Skeletal muscle tissue (tissue), 4 donors: ENCODE measurements around the gene HK2. TPM values are rescaled to one million over a fixed set of nuclear protein-coding genes. Genes with fewer than 3 reads are reported as not detected.

Experiments used
- H3K27ac ChIP-seq: one replicate; pipeline ENCODE4 v1.7.0; 2013; ENCODE audit warnings: mild to moderate bottlenecking, low read depth, low read length, inconsistent platforms
- H3K27me3 ChIP-seq, 3 donors: one replicate each; pipeline ENCODE4 v1.7.0; 2013; ENCODE audit warnings: low read length in 3 of 3; ENCODE audit not compliant: control insufficient read depth in 3 of 3, insufficient read depth in 3 of 3
- H3K36me3 ChIP-seq, 3 donors: one replicate each; pipeline ENCODE4 v1.7.0; 2013; ENCODE audit warnings: low read length in 3 of 3; ENCODE audit not compliant: control insufficient read depth in 3 of 3, insufficient read depth in 3 of 3
- H3K4me1 ChIP-seq, 3 donors: one replicate each; pipeline ENCODE4 v1.7.0; 2013; ENCODE audit warnings: low read length in 3 of 3, mild to moderate bottlenecking in 3 of 3; ENCODE audit not compliant: control insufficient read depth in 3 of 3, insufficient read depth in 3 of 3
- H3K4me3 ChIP-seq, 3 donors: one replicate each; pipeline ENCODE4 v1.7.0; 2013; ENCODE audit warnings: low read length in 3 of 3
- H3K9ac ChIP-seq, 3 donors: one replicate each; pipeline ENCODE4 v1.7.0; 2013; ENCODE audit warnings: low read length in 3 of 3, mild to moderate bottlenecking in 3 of 3, moderate library complexity in 2 of 3, low read depth in 1 of 3
- H3K9me3 ChIP-seq, 3 donors: one replicate each; pipeline ENCODE4 v1.7.0; 2013; ENCODE audit warnings: low read length in 3 of 3; ENCODE audit not compliant: control insufficient read depth in 3 of 3
- total RNA-seq: library from RNA; depleted of rRNA; stranded (reverse); fragments of >200 nt; gene quantifications from one replicate; pipeline ENCODE4 v1.2.3, GENCODE V29; 2014
- donor health status: Osteomylitis.

Gene HK2
- total RNA-seq, 1 donor from 2014 or later, result 5.7 TPM

GRCh38 chr2:74864728-74865722 is 31.1 kb downstream of the HK2 start:
- no peaks in the 10 kb centered on the region for H3K27me3 ChIP-seq
- H3K4me3 ChIP-seq, result peak overlapping the region in 1 of 3 donors; percentile 15
- H3K9me3 ChIP-seq, result no peaks in the 10 kb centered on the region
- H3K9ac ChIP-seq, result peak overlapping the region in 1 of 3 donors; percentile 47
- H3K36me3 ChIP-seq, result no peaks in the 10 kb centered on the region
- peak overlapping the region; percentile 50 for H3K27ac ChIP-seq
- H3K4me1 ChIP-seq, result peaks cover 36 to 66% (median 51%) of the 10 kb centered on the region in 3 donors

GRCh38 chr2:74865770-74866674 is 32.1 kb downstream of the HK2 start:
- no peaks in the 10 kb centered on the region for H3K27me3 ChIP-seq
- H3K27ac ChIP-seq, result no peak overlapping the region
- H3K9me3 ChIP-seq, result no peaks in the 10 kb centered on the region
- H3K4me1 ChIP-seq, result peaks cover 36 to 66% (median 54%) of the 10 kb centered on the region in 3 donors
- no peaks in the 10 kb centered on the region for H3K36me3 ChIP-seq
- no peak overlapping the region for H3K9ac ChIP-seq
- H3K4me3 ChIP-seq, result no peak overlapping the region

- H3K4me3 ChIP-seq, result peak overlapping the region in 2 of 3 donors; percentile 24 to 26
Measured at GRCh38 chr2:74867841-74868658, 34.1 kb downstream of the HK2 start.

GRCh38 chr2:74869517-74869916 is 35.6 kb downstream of the HK2 start:
- Histone ChIP-seq H3K36me3 (peaks cover 0 to 12% (median 6%) of the 10 kb centered on the region in 3 donors), H3K4me1 (peaks cover 14 to 44% (median 32%) of the 10 kb centered on the region in 3 donors), H3K27me3 (no peaks in the 10 kb centered on the region), H3K27ac (no peak overlapping the region), H3K9me3 (no peaks in the 10 kb centered on the region), H3K4me3 (no peak overlapping the region), H3K9ac (no peak overlapping the region)

More at GRCh38 chr2:74867841-74868658, 34.1 kb downstream of the HK2 start:
- H3K4me1 ChIP-seq, result peaks cover 29 to 57% (median 47%) of the 10 kb centered on the region in 3 donors
- H3K9me3 ChIP-seq, result no peaks in the 10 kb centered on the region
- peak overlapping the region; percentile 25 for H3K27ac ChIP-seq
- H3K9ac ChIP-seq, result peak overlapping the region in 1 of 3 donors; percentile 58
- H3K27me3 ChIP-seq, result no peaks in the 10 kb centered on the region
- H3K36me3 ChIP-seq, result peaks cover 0 to 3% (median 0%) of the 10 kb centered on the region in 3 donors

- no peak overlapping the region for H3K27ac ChIP-seq
- H3K4me1 ChIP-seq, result peaks cover 17 to 37% (median 21%) of the 10 kb centered on the region in 3 donors
- H3K9me3 ChIP-seq, result no peaks in the 10 kb centered on the region
- no peak overlapping the region for H3K9ac ChIP-seq
- no peaks in the 10 kb centered on the region for H3K27me3 ChIP-seq
- no peak overlapping the region for H3K4me3 ChIP-seq
- peaks cover 0 to 12% (median 6%) of the 10 kb centered on the region in 3 donors for H3K36me3 ChIP-seq
Measured at GRCh38 chr2:74870951-74871350, 37.0 kb downstream of the HK2 start.

GRCh38 chr2:74871414-74871813 is 37.5 kb downstream of the HK2 start:
- H3K27ac ChIP-seq, result no peak overlapping the region
- no peak overlapping the region for H3K9ac ChIP-seq
- H3K4me3 ChIP-seq, result no peak overlapping the region
- H3K4me1 ChIP-seq, result peaks cover 18 to 40% (median 19%) of the 10 kb centered on the region in 3 donors
- no peaks in the 10 kb centered on the region for H3K27me3 ChIP-seq
- no peaks in the 10 kb centered on the region for H3K9me3 ChIP-seq
- peaks cover 0 to 12% (median 6%) of the 10 kb centered on the region in 3 donors for H3K36me3 ChIP-seq

GRCh38 chr2:74872389-74872836 is 38.5 kb downstream of the HK2 start:
- H3K9ac ChIP-seq, result no peak overlapping the region
- no peaks in the 10 kb centered on the region for H3K9me3 ChIP-seq
- peaks cover 0 to 19% (median 14%) of the 10 kb centered on the region in 3 donors for H3K36me3 ChIP-seq
- no peaks in the 10 kb centered on the region for H3K27me3 ChIP-seq
- peaks cover 17 to 39% (median 17%) of the 10 kb centered on the region in 3 donors for H3K4me1 ChIP-seq
- no peak overlapping the region for H3K27ac ChIP-seq
- no peak overlapping the region for H3K4me3 ChIP-seq

- peaks cover 3 to 26% (median 18%) of the 10 kb centered on the region in 3 donors for H3K36me3 ChIP-seq
- no peaks in the 10 kb centered on the region for H3K27me3 ChIP-seq
- H3K27ac ChIP-seq, result no peak overlapping the region
- no peaks in the 10 kb centered on the region for H3K9me3 ChIP-seq
- H3K4me1 ChIP-seq, result peaks cover 10 to 31% (median 10%) of the 10 kb centered on the region in 3 donors
- H3K4me3 ChIP-seq, result no peak overlapping the region
- no peak overlapping the region for H3K9ac ChIP-seq
Measured at GRCh38 chr2:74873012-74873665, 39.2 kb downstream of the HK2 start.
